Sigmoid colon (tissue), 7 donors: ENCODE results near the gene GRB10. TPM values are rescaled to one million over a fixed set of nuclear protein-coding genes. Genes with fewer than 3 reads are reported as not detected.
A peak's percentile ranks its signal among the peaks of the same experiment; 100 is the strongest.

Experiments used
- DNase-seq: peaks from one replicate; pipeline ENCODE4 v3.0.0-alpha.2; 2019
- H3K27ac ChIP-seq, 4 donors: fragments of 200-600 bp; sonication (generic); one replicate each; pipeline ENCODE4 v1.5.1; 2016 to 2019; ENCODE audit warnings: mild to moderate bottlenecking in 1 of 4
- H3K27me3 ChIP-seq, 3 donors: fragments of 200-600 bp; sonication (generic); one replicate each; pipeline ENCODE4 v1.5.1; 2019; ENCODE audit warnings: mild to moderate bottlenecking in 1 of 3
- H3K36me3 ChIP-seq, 4 donors: fragments of 200-600 bp; sonication (generic); one replicate each; pipeline ENCODE4 v1.5.1; 2016 to 2019
- H3K4me1 ChIP-seq, 4 donors: fragments of 200-600 bp; sonication (generic); one replicate each; pipeline ENCODE4 v1.5.1; 2017 to 2019
- H3K4me3 ChIP-seq, 4 donors: fragments of 200-600 bp; sonication (generic); one replicate each; pipeline ENCODE4 v1.5.1; 2017 to 2019; ENCODE audit warnings: mild to moderate bottlenecking in 2 of 4, moderate library complexity in 1 of 4
- H3K9me3 ChIP-seq, 4 donors: fragments of 200-600 bp in 3 of 4; sonication (generic) in 3 of 4; one replicate each; pipeline versions ENCODE4 v1.5.1 to v1.6.1; 2013 to 2019
- CTCF ChIP-seq, 4 experiments: fragments of 450-650 bp in 3 of 4; fragments of 200-600 bp in 1 of 4; IDR thresholded peaks; one replicate each; pipeline ENCODE4 v1.5.1; 2016 to 2019; ENCODE audit warnings: antibody characterized with exemption in 4 of 4, mild to moderate bottlenecking in 3 of 4, moderate library complexity in 2 of 4
- EP300 ChIP-seq, 4 donors: sonication (generic); formaldehyde crosslinking; IDR thresholded peaks; one replicate each; pipeline ENCODE4 v1.6.1; 2017; ENCODE audit warnings: antibody characterized with exemption in 4 of 4
- POLR2A ChIP-seq, 2 donors: fragments of 450-650 bp; IDR thresholded peaks; one replicate each; pipeline ENCODE4 v1.6.1; 2016; ENCODE audit warnings: antibody characterized with exemption in 2 of 2, mild to moderate bottlenecking in 2 of 2, moderate library complexity in 2 of 2
- POLR2AphosphoS5 ChIP-seq, 4 donors: sonication (generic); formaldehyde crosslinking; IDR thresholded peaks; one replicate each; pipeline ENCODE4 v1.6.1; 2017; ENCODE audit warnings: antibody characterized with exemption in 4 of 4
- WGBS, 2 donors: extraction: QIAGEN DNeasy Blood & Tissue Kit; methylation state at CpG; one replicate each; pipeline ENCODE4 v1.1.7; 2013; 5-methylcytosine and 5-hydroxymethylcytosine counted together
- intact Hi-C: fragments of 100-400 bp; cut with DNase I; formaldehyde crosslinking; loops from one replicate; pipeline ENCODE4 v1.15.1; 2023
- polyA plus RNA-seq, 3 donors: library from polyadenylated mRNA; stranded (reverse); fragments of 200-250 nt; gene quantifications; one replicate each; pipeline ENCODE4 v1.2.3, GENCODE V29; 2013
- total RNA-seq, 4 donors: library from RNA; depleted of rRNA; stranded (reverse); fragments of >200 nt; gene quantifications; one replicate each; pipeline ENCODE4 v1.1.0, GENCODE V29; 2016
- donor health status: healthy with polysubstance abuse.
- donor health status: Bipolar disorder and iron deficiency.
- donor health status: healthy.

GRB10 gene
- total and polyA plus RNA-seq, 7 donors, result 2.1 to 83.6 (median 49.2) TPM

- Histone ChIP-seq H3K4me1 (peaks cover 0 to 66% (median 52%) of the 10 kb centered on the region in 4 donors), H3K4me3 (no peak overlapping the region), H3K27me3 (no peaks in the 10 kb centered on the region), H3K9me3 (no peaks in the 10 kb centered on the region), H3K36me3 (peaks cover 0 to 12% (median 0%) of the 10 kb centered on the region in 4 donors), H3K27ac (peak overlapping the region; percentile 73 to 91 (median 84))
- intact Hi-C loops, result no loop called here
- no peak for DNase-seq
- 89 to 91% methylated on average over 2 of the region's 2 CpGs for WGBS, 2 donors
- TF ChIP-seq POLR2A (IDR thresholded peaks at IDR 0.05) (no peak), EP300 (IDR thresholded peaks at IDR 0.05) (no peak), CTCF (IDR thresholded peaks at IDR 0.05) (no peak), POLR2AphosphoS5 (IDR thresholded peaks at IDR 0.05) (no peak)
These were observed 94.5 kb downstream of the GRB10 start for GRCh38 chr7:50688226-50688590.

GRCh38 chr7:50687575-50688225 is 95.0 kb downstream of the GRB10 start:
- Histone ChIP-seq H3K9me3 (no peaks in the 10 kb centered on the region), H3K4me3 (no peak overlapping the region), H3K27me3 (no peaks in the 10 kb centered on the region), H3K36me3 (peaks cover 0 to 12% (median 0%) of the 10 kb centered on the region in 4 donors), H3K27ac (peak overlapping the region; percentile 73 to 91 (median 84)), H3K4me1 (peaks cover 0 to 64% (median 52%) of the 10 kb centered on the region in 4 donors)
- no peak for DNase-seq
- WGBS, 2 donors, result 88 to 92% methylated on average over 7 of the region's 7 CpGs
- intact Hi-C loops, result no loop called here
- no peak for TF ChIP-seq CTCF (IDR thresholded peaks at IDR 0.05)
- peak in 3 of 4 donors; percentile 18 to 38 (median 18) for TF ChIP-seq POLR2AphosphoS5 (IDR thresholded peaks at IDR 0.05)

GRCh38 chr7:50687096-50687495 is 95.6 kb downstream of the GRB10 start:
- TF ChIP-seq POLR2A (IDR thresholded peaks at IDR 0.05), result no peak
- no peak for TF ChIP-seq POLR2AphosphoS5 (IDR thresholded peaks at IDR 0.05)
- TF ChIP-seq CTCF (IDR thresholded peaks at IDR 0.05), result no peak
- no peak for TF ChIP-seq EP300 (IDR thresholded peaks at IDR 0.05)
- Histone ChIP-seq H3K4me1 (peaks cover 0 to 68% (median 56%) of the 10 kb centered on the region in 4 donors), H3K36me3 (peaks cover 0 to 12% (median 0%) of the 10 kb centered on the region in 4 donors), H3K4me3 (no peak overlapping the region), H3K27ac (peak overlapping the region; percentile 73 to 91 (median 84)), H3K27me3 (no peaks in the 10 kb centered on the region), H3K9me3 (no peaks in the 10 kb centered on the region)
- intact Hi-C loops, result no loop called here
- WGBS, 2 donors, result 92 to 94% methylated on average over 6 of the region's 6 CpGs
- DNase-seq, result no peak

- 77 to 83% methylated on average over 14 of the region's 14 CpGs for WGBS, 2 donors
- TF ChIP-seq EP300 (IDR thresholded peaks at IDR 0.05), result peak in 3 of 4 donors; percentile 65 to 89 (median 68)
- no peak for TF ChIP-seq CTCF (IDR thresholded peaks at IDR 0.05)
- TF ChIP-seq POLR2AphosphoS5 (IDR thresholded peaks at IDR 0.05), result peak; percentile 58 to 81 (median 81)
- no peak for TF ChIP-seq POLR2A (IDR thresholded peaks at IDR 0.05)
- Histone ChIP-seq H3K9me3 (no peaks in the 10 kb centered on the region), H3K4me1 (peaks cover 0 to 79% (median 70%) of the 10 kb centered on the region in 4 donors), H3K27ac (peak overlapping the region; percentile 73 to 91 (median 84)), H3K4me3 (peak overlapping the region in 1 of 4 donors; percentile 14), H3K27me3 (no peaks in the 10 kb centered on the region), H3K36me3 (peaks cover 0 to 12% (median 0%) of the 10 kb centered on the region in 4 donors)
- intact Hi-C loops, result loop anchor here (2.0 kb wide), 1 partner anchor 107 kb away; no protein-coding TSS in a partner anchor
- no peak for DNase-seq
These were observed 97.3 kb downstream of the GRB10 start for GRCh38 chr7:50685135-50686065.
